Thymus (tissue), 11 donors: Measurements from ENCODE around the gene QSOX2. TPM values are rescaled to one million over a fixed set of nuclear protein-coding genes. Genes with fewer than 3 reads are reported as not detected.

Experiments used
- DNase-seq, 9 donors: peaks; one replicate each; pipeline ENCODE4 v3.0.0-alpha.2; 2013; ENCODE audit warnings: low spot score in 9 of 9, low read depth in 6 of 9, missing footprints in 1 of 9
- H3K27ac ChIP-seq, 2 donors: one replicate each; pipeline ENCODE4 v1.5.1; 2013; ENCODE audit warnings: control low read depth in 1 of 2, low read depth in 1 of 2, low read length in 1 of 2, mild to moderate bottlenecking in 1 of 2, moderate library complexity in 1 of 2
- H3K27me3 ChIP-seq, 2 donors: one replicate each; pipeline ENCODE4 v1.5.1; 2013; ENCODE audit warnings: low read length in 1 of 2; ENCODE audit not compliant: control insufficient read depth in 2 of 2, insufficient read depth in 1 of 2
- H3K36me3 ChIP-seq, 2 donors: one replicate each; pipeline ENCODE4 v1.5.1; 2013; ENCODE audit warnings: low read length in 1 of 2, mild to moderate bottlenecking in 1 of 2, moderate library complexity in 1 of 2; ENCODE audit not compliant: control insufficient read depth in 2 of 2, insufficient read depth in 2 of 2
- H3K4me1 ChIP-seq, 2 donors: one replicate each; pipeline ENCODE4 v1.5.1; 2013; ENCODE audit warnings: low read length in 2 of 2; ENCODE audit not compliant: control insufficient read depth in 2 of 2, insufficient read depth in 2 of 2
- H3K4me3 ChIP-seq, 2 donors: one replicate each; pipeline ENCODE4 v1.5.1; 2013; ENCODE audit warnings: low read length in 2 of 2, control low read depth in 1 of 2, mild to moderate bottlenecking in 1 of 2
- H3K9me3 ChIP-seq, 2 donors: one replicate each; pipeline ENCODE4 v1.5.1; 2013; ENCODE audit warnings: low read length in 1 of 2, mild to moderate bottlenecking in 1 of 2; ENCODE audit not compliant: control insufficient read depth in 2 of 2, insufficient read depth in 1 of 2
- WGBS: extraction: QIAGEN DNeasy Blood & Tissue Kit; methylation state at CpG from one replicate; pipeline ENCODE4 v1.1.7; 2013; 5-methylcytosine and 5-hydroxymethylcytosine counted together
- polyA plus RNA-seq: library from polyadenylated mRNA; stranded (reverse); fragments of 200-250 nt; gene quantifications from one replicate; pipeline ENCODE4 v1.2.3, GENCODE V29; 2013
- total RNA-seq: library from RNA; stranded (reverse); fragments of 120-200 nt; gene quantifications from one replicate; pipeline ENCODE4 v1.2.4, GENCODE V29; 2013
- donor health status: healthy.

QSOX2 gene
- total and polyA plus RNA-seq, 2 donors = 3.9 to 11.5 TPM

DNA sequence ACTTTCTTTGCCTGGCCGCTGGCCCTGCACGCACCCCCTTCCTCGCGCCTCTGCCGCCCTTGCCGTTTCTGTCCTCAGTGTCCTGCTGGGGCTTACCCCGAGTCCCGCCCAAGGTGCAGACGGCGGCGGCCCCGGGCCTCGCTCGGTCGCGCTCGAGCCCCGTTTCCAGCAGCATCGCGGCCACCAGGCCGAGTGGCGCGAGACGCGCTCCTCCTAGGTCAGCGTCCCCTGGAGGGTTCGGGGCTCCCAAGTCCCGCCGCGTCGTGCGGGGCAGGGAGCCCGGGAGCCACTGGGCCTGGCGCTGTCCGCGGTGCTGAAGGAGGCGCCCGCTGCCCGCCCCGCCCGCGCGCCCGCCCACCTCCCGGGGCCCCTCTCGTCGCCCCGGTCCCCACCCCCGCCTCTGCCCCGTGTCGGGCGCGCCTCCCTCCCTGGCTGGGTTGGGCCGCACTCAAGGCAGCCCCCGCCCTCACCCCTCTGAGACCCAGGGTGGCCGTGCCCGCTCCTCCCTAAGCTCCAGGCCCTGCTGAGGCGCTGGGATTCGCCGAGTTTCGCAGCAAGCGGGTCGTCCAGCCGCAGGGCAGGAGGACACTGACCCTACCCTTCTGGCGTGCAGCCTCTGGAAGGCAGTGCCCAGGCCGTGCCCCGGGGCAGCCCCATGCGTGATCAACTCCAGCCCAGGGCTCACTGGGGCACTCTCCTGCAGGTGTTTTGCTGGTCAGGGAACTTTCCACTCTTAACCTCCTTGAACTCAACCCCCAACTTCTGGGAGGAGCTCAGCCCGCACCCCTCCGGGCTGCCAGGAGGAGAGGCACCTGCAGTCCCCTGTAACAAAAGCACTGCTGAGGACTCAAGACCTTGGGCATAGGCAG lies 40.5 kb downstream of the QSOX2 start, which contains the start of gene LHX3:
TSS of gene LHX3 (minus strand) at position 291 of the 869 bp plus-strand sequence. CDS start at position 175, 116 bp downstream.
- no peak within 1 kb of the TSS for H3K27ac ChIP-seq
- WGBS = 17% methylated on average over 70 of the region's 70 CpGs
- peaks cover 57% of the 10 kb centered on the region in 2 donors for H3K27me3 ChIP-seq
- H3K4me1 ChIP-seq = no peaks in the 10 kb centered on the region
- no peaks in the 10 kb centered on the region for H3K9me3 ChIP-seq
- H3K4me3 ChIP-seq = no peak within 1 kb of the TSS
- DNase-seq = peak in 7 of 9 donors; percentile 9 to 55 (median 28)
- peaks cover 5 to 17% of the 10 kb centered on the region in 2 donors for H3K36me3 ChIP-seq

DNA sequence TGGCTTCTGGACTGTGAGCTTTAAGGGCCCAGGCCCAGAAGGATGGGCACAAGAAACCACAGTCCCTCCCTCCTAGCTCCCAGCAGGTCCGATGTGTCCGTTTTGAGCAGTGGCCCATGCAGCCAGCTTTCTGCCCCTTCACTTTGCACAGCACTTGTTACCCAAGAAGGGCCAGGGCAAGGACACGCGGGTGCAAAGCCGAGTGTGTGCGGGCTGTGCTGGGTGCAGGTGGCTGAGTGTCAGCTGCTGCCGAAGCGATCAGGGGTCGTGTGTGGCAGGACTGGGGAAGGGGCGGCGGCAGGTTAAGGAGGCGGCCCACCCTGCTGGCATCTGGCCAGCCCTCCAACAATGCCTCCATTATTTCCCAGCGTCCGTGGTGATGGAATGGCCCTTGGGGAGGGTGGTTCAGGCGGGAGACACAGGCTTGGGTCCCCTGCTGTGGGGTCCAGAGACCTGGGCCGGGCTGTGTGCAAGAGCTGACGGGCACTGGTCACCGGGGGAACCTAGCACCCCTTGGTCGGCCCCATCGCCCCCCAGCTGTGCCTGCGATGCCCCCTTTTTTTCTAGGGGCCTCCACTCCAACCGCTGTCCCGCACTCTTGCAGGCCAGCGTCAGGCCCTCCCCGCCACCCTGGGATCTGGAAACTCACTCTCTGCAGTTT lies 41.3 kb downstream of the QSOX2 start:
- Histone ChIP-seq H3K4me3 (no peak overlapping the region), H3K27me3 (peaks cover 64 to 65% of the 10 kb centered on the region in 2 donors), H3K36me3 (peaks cover 5 to 11% of the 10 kb centered on the region in 2 donors), H3K4me1 (no peaks in the 10 kb centered on the region), H3K9me3 (no peaks in the 10 kb centered on the region), H3K27ac (no peak overlapping the region)
- 63% methylated on average over 25 of the region's 25 CpGs for WGBS
- no peak for DNase-seq

DNA sequence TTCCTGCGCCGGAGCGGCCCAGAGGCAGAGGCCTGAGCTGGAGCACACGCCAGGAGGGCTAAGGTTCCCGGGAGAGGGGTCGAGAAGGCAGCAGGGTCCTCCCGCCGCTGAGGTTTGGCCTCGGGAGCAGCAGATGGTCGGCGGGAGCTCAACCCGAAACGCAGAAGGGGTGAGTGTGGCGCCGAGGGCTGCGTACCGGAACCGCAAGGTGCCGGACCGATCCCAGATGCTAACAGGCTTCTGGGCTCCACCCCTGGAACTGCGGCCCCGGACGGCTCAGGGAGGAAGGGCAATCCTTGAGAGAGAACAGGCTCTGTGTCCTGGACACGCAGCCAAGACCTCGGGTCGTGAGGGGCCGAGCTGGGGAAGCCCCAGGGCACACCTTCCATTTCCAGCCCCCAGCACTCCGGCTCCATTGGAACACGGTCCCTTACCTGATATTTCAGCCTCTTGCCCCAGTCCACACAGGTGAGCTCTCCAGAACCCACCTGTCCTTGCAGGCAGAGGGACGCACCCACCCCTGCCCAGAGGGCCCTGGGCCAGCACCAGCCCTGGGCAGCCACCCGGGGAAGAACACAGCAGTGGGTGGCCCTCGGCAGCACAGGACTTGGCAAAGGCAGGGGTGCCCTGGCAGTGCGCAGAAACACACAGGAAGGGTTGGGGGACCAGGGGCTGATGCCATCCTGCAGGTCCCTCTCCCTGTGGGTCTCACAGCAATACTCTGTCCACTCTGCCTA lies 42.0 kb downstream of the QSOX2 start:
- no peak overlapping the region for H3K4me3 ChIP-seq
- H3K27ac ChIP-seq = no peak overlapping the region
- H3K36me3 ChIP-seq = peaks cover 0 to 4% of the 10 kb centered on the region in 2 donors
- no peaks in the 10 kb centered on the region for H3K4me1 ChIP-seq
- H3K27me3 ChIP-seq = peaks cover 71% of the 10 kb centered on the region in 2 donors
- DNase-seq = no peak
- no peaks in the 10 kb centered on the region for H3K9me3 ChIP-seq
- WGBS = 26% methylated on average over 33 of the region's 33 CpGs

DNA sequence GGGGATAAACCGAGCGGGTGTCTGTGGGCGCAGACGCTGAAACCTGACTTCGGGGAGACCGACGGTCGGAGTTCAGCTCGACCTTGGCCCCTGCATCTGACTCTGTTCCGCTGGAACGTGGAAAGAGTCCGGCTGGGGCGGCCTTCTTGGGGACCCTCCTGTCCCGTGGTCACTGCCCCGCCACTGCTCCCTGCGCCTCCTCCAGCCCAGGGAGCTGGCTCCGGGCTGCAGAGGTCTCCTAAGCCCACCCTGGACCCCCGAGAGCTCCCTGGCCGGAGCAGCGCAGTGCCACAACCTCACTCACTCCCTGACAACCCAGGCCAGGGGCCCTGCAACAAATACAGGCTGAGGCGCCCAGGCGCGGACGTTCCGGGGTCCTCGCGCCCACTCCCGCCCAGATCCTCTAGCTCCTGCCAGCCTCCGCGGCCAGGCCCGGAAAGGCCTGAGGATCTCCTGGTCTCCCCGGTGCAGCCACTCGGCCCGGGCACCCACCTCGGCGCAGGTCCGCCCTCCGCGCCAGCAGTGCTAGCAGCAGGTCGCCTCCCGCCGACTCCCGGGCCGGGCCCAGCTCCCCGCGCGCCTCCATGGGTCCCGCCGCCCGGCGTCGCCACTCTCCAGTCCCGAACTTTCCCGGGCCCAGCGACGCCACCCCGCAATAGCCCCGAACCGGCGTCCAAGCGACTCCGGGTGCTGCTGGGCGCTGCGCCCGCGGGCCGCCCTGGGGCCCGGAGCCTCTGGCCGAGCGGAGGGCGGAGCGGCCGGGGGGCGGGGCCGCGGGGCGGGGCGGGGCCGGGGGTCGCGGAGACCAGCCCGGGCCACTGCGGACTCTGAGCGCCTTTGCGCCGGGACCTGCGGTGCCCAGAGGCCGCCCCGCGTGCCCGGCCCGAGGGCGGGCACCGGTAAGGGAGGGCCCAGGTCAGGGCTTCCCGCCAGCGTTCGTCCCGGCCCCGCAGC lies 42.9 kb downstream of the QSOX2 start:
- Histone ChIP-seq H3K4me3 (no peak overlapping the region), H3K4me1 (no peaks in the 10 kb centered on the region), H3K27me3 (peaks cover 79 to 80% of the 10 kb centered on the region in 2 donors), H3K27ac (no peak overlapping the region), H3K36me3 (no peaks in the 10 kb centered on the region), H3K9me3 (peaks cover 0 to 4% of the 10 kb centered on the region in 2 donors)
- no peak for DNase-seq
- 21% methylated on average over 99 of the region's 99 CpGs for WGBS

DNA sequence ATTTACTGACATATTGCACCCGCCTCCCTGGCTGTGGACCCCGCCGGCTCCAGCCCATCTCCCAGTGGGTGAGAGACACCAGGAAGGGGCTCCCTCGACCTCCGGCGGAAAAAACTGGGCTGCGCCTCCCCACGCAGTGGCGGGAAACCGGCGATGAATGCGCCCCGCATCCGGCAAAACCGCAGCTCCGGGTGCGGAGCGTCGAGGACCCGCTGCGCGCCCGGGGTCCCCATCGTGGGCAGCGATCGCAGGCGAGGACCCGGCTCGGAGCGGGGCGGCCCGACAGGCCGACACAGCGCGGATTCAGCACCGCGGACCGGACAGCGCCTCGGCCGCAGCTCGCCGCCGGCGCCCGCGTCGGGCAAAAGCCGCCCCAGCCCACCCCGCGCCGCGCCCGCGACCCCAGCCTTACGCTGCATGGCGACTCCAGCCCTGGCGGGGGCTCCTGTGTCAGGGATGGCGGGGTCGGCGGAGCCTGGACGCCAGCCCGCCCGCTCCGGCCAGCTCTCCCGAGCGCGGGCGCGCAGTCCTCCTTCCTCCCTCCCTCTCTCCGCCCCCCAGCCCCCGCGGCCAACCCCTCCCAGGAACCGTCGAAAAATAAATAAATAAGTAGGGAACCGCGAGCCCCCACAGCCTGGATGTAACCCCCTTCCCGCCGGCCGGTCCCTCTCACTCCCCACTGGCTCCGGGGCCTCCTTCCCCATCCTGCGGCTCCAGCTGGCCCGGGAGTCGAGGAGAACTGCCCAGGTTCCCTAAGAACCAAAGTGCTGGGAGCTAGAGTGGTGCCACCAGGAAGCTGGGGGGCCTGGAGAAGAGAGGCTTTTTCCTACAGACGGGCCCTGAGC lies 43.8 kb downstream of the QSOX2 start:
- Histone ChIP-seq H3K4me3 (no peak overlapping the region), H3K9me3 (peaks cover 0 to 4% of the 10 kb centered on the region in 2 donors), H3K36me3 (no peaks in the 10 kb centered on the region), H3K27ac (no peak overlapping the region), H3K4me1 (no peaks in the 10 kb centered on the region), H3K27me3 (peaks cover 88 to 89% of the 10 kb centered on the region in 2 donors)
- peak in 2 of 9 donors; percentile 18 to 21 for DNase-seq
- 11% methylated on average over 85 of the region's 85 CpGs for WGBS

DNA sequence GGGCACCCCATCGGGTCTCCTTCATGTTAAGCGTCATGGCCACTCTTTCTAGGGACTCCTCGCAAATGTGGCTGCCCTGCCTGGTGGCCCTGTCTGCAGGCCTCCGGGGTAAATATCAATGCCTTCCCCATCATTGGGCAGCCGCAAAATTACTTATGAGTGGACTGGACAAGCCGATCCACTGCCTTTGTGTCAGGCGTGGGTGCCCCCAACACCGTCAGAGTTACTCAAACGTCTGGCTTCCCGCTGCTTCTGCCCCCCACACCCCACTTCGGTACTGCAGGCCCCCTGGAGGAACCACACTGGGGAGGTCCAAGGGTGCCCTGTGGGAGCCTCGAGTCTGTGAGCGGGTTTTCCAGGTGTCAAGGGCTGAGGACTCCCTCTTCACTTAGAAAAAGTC lies 44.4 kb downstream of the QSOX2 start:
- H3K4me3 ChIP-seq = no peak overlapping the region
- H3K9me3 ChIP-seq = peaks cover 0 to 4% of the 10 kb centered on the region in 2 donors
- no peaks in the 10 kb centered on the region for H3K36me3 ChIP-seq
- H3K4me1 ChIP-seq = no peaks in the 10 kb centered on the region
- H3K27me3 ChIP-seq = peaks cover 95% of the 10 kb centered on the region in 2 donors
- no peak for DNase-seq
- 61% methylated on average over 13 of the region's 13 CpGs for WGBS
- H3K27ac ChIP-seq = no peak overlapping the region

DNA sequence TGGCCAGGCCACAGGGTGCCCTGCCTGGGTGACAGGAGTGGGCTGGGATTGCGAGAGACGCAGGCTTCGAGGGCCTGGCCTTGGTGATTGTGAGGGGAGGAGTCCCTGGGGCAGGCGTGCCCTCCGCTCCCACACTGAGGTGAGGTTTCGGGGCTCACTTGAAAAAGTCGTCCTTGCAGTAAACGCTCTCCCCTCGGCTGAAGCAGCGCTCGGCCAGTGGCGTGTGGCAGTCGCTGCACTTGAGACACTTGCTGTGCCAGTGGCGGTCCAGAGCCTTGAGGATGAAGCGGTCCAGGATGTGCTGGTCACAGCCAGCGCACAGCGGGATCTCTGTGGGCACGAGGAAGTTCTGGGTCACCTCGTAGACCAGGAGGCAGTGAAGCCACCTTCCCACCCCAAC lies 45.2 kb downstream of the QSOX2 start:
- peaks cover 0 to 4% of the 10 kb centered on the region in 2 donors for H3K9me3 ChIP-seq
- no peaks in the 10 kb centered on the region for H3K4me1 ChIP-seq
- H3K36me3 ChIP-seq = no peaks in the 10 kb centered on the region
- 64% methylated on average over 19 of the region's 19 CpGs for WGBS
- no peak for DNase-seq
- peaks cover 97 to 98% of the 10 kb centered on the region in 2 donors for H3K27me3 ChIP-seq
- H3K27ac ChIP-seq = no peak overlapping the region
- no peak overlapping the region for H3K4me3 ChIP-seq
